ENCODE measurements around the gene LCN2. TPM values are rescaled to one million over a fixed set of nuclear protein-coding genes. Genes with fewer than 3 reads are reported as not detected.

The LCN2 gene
- total RNA-seq, 1 donor from 2014 or later, result not detected

- peak; percentile 83 for DNase-seq
- Histone ChIP-seq H3K4me1 (peaks cover 33% of the 10 kb centered on the region), H3K36me3 (peaks cover 29% of the 10 kb centered on the region), H3K9me3 (replicated peaks) (no peaks in the 10 kb centered on the region), H3K4me3 (peak within 1 kb of the TSS; percentile 80), H3K27me3 (ENCODE audit: low read depth) (no peaks in the 10 kb centered on the region), H3K27ac (replicated peaks) (peak within 1 kb of the TSS; percentile 89)
- intact Hi-C loops (cut with micrococcal nuclease), result no loop called here
- peak; percentile 92 for TF ChIP-seq CTCF (IDR thresholded peaks at IDR 0.05; ENCODE audit: borderline replicate concordance)
Measured at GRCh38 chr9:128191406-128192046, 42.3 kb downstream of the LCN2 start, which contains the start of gene CIZ1. Gene CIZ1, minus strand, starts transcription at chr9:128191572. Its CDS starts 715 bp downstream, at chr9:128190857.

GRCh38 chr9:128192601-128193371, 43.5 kb downstream of the LCN2 start:
- peak overlapping the region; percentile 89 for H3K27ac ChIP-seq (replicated peaks)
- H3K9me3 ChIP-seq (replicated peaks), result no peaks in the 10 kb centered on the region
- H3K27me3 ChIP-seq (ENCODE audit: low read depth), result no peaks in the 10 kb centered on the region
- H3K4me1 ChIP-seq, result peaks cover 33% of the 10 kb centered on the region
- H3K36me3 ChIP-seq, result peaks cover 20% of the 10 kb centered on the region
- DNase-seq, result peak; percentile 61
- H3K4me3 ChIP-seq, result peak overlapping the region; percentile 80
- intact Hi-C loops (cut with micrococcal nuclease), result no loop called here
- TF ChIP-seq CTCF (IDR thresholded peaks at IDR 0.05; ENCODE audit: borderline replicate concordance), result no peak

- Histone ChIP-seq H3K9me3 (replicated peaks) (no peaks in the 10 kb centered on the region), H3K4me3 (peak overlapping the region; percentile 80)
- intact Hi-C loops (cut with micrococcal nuclease), result no loop called here
Measured at GRCh38 chr9:128193469-128194096, 44.3 kb downstream of the LCN2 start.

GRCh38 chr9:128201441-128202369, 52.5 kb downstream of the LCN2 start:
- TF ChIP-seq CTCF (IDR thresholded peaks at IDR 0.05; ENCODE audit: borderline replicate concordance), result no peak
- no peaks in the 10 kb centered on the region for H3K36me3 ChIP-seq
- intact Hi-C loops (cut with micrococcal nuclease), result no loop called here
- no peak overlapping the region for H3K27ac ChIP-seq (replicated peaks)
- peaks cover 11% of the 10 kb centered on the region for H3K4me1 ChIP-seq
- H3K27me3 ChIP-seq (ENCODE audit: low read depth), result peaks cover 25% of the 10 kb centered on the region
- no peak overlapping the region for H3K4me3 ChIP-seq
- DNase-seq, result no peak
- H3K9me3 ChIP-seq (replicated peaks), result no peaks in the 10 kb centered on the region

More at GRCh38 chr9:128193469-128194096, 44.3 kb downstream of the LCN2 start:
- Histone ChIP-seq H3K36me3 (peaks cover 14% of the 10 kb centered on the region), H3K4me1 (peaks cover 33% of the 10 kb centered on the region), H3K27me3 (ENCODE audit: low read depth) (no peaks in the 10 kb centered on the region), H3K27ac (replicated peaks) (peak overlapping the region; percentile 89)
- TF ChIP-seq CTCF (IDR thresholded peaks at IDR 0.05; ENCODE audit: borderline replicate concordance), result no peak
- DNase-seq, result no peak

GRCh38 chr9:128202648-128203023, 53.4 kb downstream of the LCN2 start:
- Histone ChIP-seq H3K36me3 (no peaks in the 10 kb centered on the region), H3K4me1 (peaks cover 11% of the 10 kb centered on the region), H3K9me3 (replicated peaks) (no peaks in the 10 kb centered on the region), H3K27me3 (ENCODE audit: low read depth) (peaks cover 25% of the 10 kb centered on the region), H3K27ac (replicated peaks) (no peak overlapping the region), H3K4me3 (peak overlapping the region; percentile 78)
- intact Hi-C loops (cut with micrococcal nuclease), result no loop called here
- no peak for TF ChIP-seq CTCF (IDR thresholded peaks at IDR 0.05; ENCODE audit: borderline replicate concordance)
- no peak for DNase-seq

Data from left ventricle myocardium inferior (tissue), 1 donor.